DOHH2 (cell line): ENCODE data around the gene ADAMTS3.

Experiments used
- EZH2phosphoT487 ChIP-seq: fragments of 200-600 bp; sonication (generic); IDR thresholded peaks from 2 replicates; pipeline ENCODE4 v1.6.1; 2017; ENCODE audit warnings: borderline replicate concordance, mild to moderate bottlenecking, antibody characterized with exemption, low read length, moderate library complexity, mixed read lengths
- TF ChIP-seq, protein P1 (sequence below): fragments of 200-600 bp; sonication (generic); IDR thresholded peaks from one replicate; pipeline ENCODE4 v1.5.1; 2014; ENCODE audit warnings: antibody characterized with exemption, mild to moderate bottlenecking, low read depth, low read length; ENCODE audit not compliant: poor library complexity, severe bottlenecking

DNA sequence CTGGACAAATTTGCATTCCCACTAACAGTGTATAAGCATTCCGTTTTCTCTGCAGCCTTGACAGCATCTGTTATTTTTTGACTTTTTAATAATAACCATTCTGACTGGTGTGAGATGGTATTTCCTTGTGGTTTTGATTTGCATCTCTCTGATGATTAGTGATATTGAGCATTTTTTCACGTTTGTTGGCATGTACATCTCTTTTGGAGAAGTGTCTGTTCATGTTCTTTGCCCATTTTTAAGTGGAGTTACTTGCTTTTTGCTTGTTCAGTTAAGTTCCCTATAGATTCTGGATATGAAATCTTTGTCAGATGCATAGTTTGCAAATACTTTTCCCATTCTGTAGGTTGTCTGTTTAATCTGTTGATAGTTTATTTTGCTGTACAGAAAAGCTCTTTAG lies 68.8 kb downstream of the ADAMTS3 start:
- TF ChIP-seq, protein P1, sequence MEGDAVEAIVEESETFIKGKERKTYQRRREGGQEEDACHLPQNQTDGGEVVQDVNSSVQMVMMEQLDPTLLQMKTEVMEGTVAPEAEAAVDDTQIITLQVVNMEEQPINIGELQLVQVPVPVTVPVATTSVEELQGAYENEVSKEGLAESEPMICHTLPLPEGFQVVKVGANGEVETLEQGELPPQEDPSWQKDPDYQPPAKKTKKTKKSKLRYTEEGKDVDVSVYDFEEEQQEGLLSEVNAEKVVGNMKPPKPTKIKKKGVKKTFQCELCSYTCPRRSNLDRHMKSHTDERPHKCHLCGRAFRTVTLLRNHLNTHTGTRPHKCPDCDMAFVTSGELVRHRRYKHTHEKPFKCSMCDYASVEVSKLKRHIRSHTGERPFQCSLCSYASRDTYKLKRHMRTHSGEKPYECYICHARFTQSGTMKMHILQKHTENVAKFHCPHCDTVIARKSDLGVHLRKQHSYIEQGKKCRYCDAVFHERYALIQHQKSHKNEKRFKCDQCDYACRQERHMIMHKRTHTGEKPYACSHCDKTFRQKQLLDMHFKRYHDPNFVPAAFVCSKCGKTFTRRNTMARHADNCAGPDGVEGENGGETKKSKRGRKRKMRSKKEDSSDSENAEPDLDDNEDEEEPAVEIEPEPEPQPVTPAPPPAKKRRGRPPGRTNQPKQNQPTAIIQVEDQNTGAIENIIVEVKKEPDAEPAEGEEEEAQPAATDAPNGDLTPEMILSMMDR = no peak
- TF ChIP-seq EZH2phosphoT487 = no peak
